IMR-90 (cell line): ENCODE data around the gene PIGN. TPM values are rescaled to one million over a fixed set of nuclear protein-coding genes. Genes with fewer than 3 reads are reported as not detected.

Source experiments
- ATAC-seq: fragments of 200-7000 bp; cut with Tn5 transposase; 2 replicates; pipeline ENCODE4 v1.9.1; 2020; ENCODE audit warnings: low read depth, mild to moderate bottlenecking, moderate library complexity
- BruUV-seq: library from RNA; stranded (reverse); fragments of 400-500 nt; replicated peaks from 2 replicates; lab custom pipeline; 2021; lab: Mats Ljungman, UMichigan
- CTCF ChIA-PET: fragments of 300-600 bp; formaldehyde crosslinking; extraction: SDS; loops from one replicate; lab custom pipeline; 2021; ENCODE audit warnings: antibody characterized with exemption; lab: Yijun Ruan, JAX
- POLR2A ChIA-PET: fragments of 300-600 bp; sonication (Branson Sonifier 250); formaldehyde crosslinking; loops from one replicate; lab custom pipeline; 2022; ENCODE audit warnings: antibody characterized with exemption; ENCODE audit not compliant: unreplicated experiment; lab: Charles Lee
- DNase-seq: peaks from one replicate; pipeline ENCODE4 v3.0.0; 2013
- H2AFZ ChIP-seq: replicated peaks from 2 replicates; pipeline ENCODE3; 2013; ENCODE audit warnings: low read length, mild to moderate bottlenecking; ENCODE audit not compliant: poor library complexity
- H2AK5ac ChIP-seq: 2 replicates; pipeline ENCODE4 v1.6.1; 2013; ENCODE audit warnings: low read depth, low read length, inconsistent platforms
- H2AK9ac ChIP-seq: replicated peaks from 2 replicates; pipeline ENCODE3; 2013; ENCODE audit warnings: mild to moderate bottlenecking, low read depth, low read length, moderate library complexity; ENCODE audit not compliant: poor library complexity
- H2BK120ac ChIP-seq: 2 replicates; pipeline ENCODE4 v1.6.1; 2013; ENCODE audit warnings: low read depth, low read length, inconsistent platforms
- H2BK15ac ChIP-seq: 3 replicates; pipeline ENCODE4 v1.6.1; 2013; ENCODE audit warnings: low read depth, low read length, inconsistent platforms
- H2BK20ac ChIP-seq: 2 replicates; pipeline ENCODE4 v1.6.1; 2013; ENCODE audit warnings: low read depth, mild to moderate bottlenecking, inconsistent platforms, low read length, moderate library complexity
- H2BK5ac ChIP-seq: 2 replicates; pipeline ENCODE4 v1.6.1; 2013; ENCODE audit warnings: mild to moderate bottlenecking, low read depth, low read length, inconsistent platforms; ENCODE audit not compliant: poor library complexity, severe bottlenecking
- H3K14ac ChIP-seq: replicated peaks from 2 replicates; pipeline ENCODE4 v1.6.1; 2013; ENCODE audit warnings: low read depth, low read length, inconsistent platforms
- H3K18ac ChIP-seq: 2 replicates; pipeline ENCODE4 v1.6.1; 2013; ENCODE audit warnings: low read depth, low read length, control low read depth
- H3K23ac ChIP-seq: 2 replicates; pipeline ENCODE4 v1.6.1; 2013; ENCODE audit warnings: low read depth, low read length, inconsistent platforms
- H3K27ac ChIP-seq: 2 replicates; pipeline ENCODE4 v1.5.1; 2013; ENCODE audit warnings: mild to moderate bottlenecking, control low read depth, low read length; ENCODE audit not compliant: insufficient read depth
- H3K27me3 ChIP-seq: 2 replicates; pipeline ENCODE4 v1.6.1; 2013; ENCODE audit warnings: low read length; ENCODE audit not compliant: control insufficient read depth, insufficient read depth
- H3K36me3 ChIP-seq: 2 replicates; pipeline ENCODE4 v1.6.1; 2013; ENCODE audit warnings: low read length, mixed read lengths; ENCODE audit not compliant: control insufficient read depth, insufficient read depth
- H3K4ac ChIP-seq: 2 replicates; pipeline ENCODE4 v1.6.1; 2013; ENCODE audit warnings: low read depth, low read length, inconsistent platforms
- H3K4me1 ChIP-seq: 2 replicates; pipeline ENCODE4 v1.6.1; 2013; ENCODE audit warnings: low read length, mixed read lengths; ENCODE audit not compliant: control insufficient read depth, insufficient read depth
- H3K4me2 ChIP-seq: 2 replicates; pipeline ENCODE4 v1.6.1; 2013; ENCODE audit warnings: low read depth, mild to moderate bottlenecking, control low read depth, low read length, moderate library complexity
- H3K4me3 ChIP-seq: 2 replicates; pipeline ENCODE4 v1.5.1; 2013; ENCODE audit warnings: low read depth, mild to moderate bottlenecking, control low read depth, low read length, moderate library complexity; ENCODE audit not compliant: insufficient read depth
- H3K56ac ChIP-seq: 2 replicates; pipeline ENCODE4 v1.6.1; 2013; ENCODE audit warnings: low read length, inconsistent platforms; ENCODE audit not compliant: insufficient read depth; ENCODE audit errors: extremely low read depth
- H3K79me1 ChIP-seq, 2 experiments: 2 replicates each; pipeline ENCODE4 v1.6.1; 2013; ENCODE audit warnings: low read length in 2 of 2, inconsistent platforms in 1 of 2, low read depth in 1 of 2
- H3K9ac ChIP-seq: 2 replicates; pipeline ENCODE4 v1.6.1; 2013; ENCODE audit warnings: low read depth, low read length, control low read depth
- H3K9me1 ChIP-seq: 2 replicates; pipeline ENCODE4 v1.6.1; 2013; ENCODE audit warnings: low read length, inconsistent platforms; ENCODE audit not compliant: insufficient read depth
- H3K9me3 ChIP-seq: 2 replicates; pipeline ENCODE4 v1.6.1; 2013; ENCODE audit warnings: low read length; ENCODE audit not compliant: control insufficient read depth, insufficient read depth
- H4K20me1 ChIP-seq: 2 replicates; pipeline ENCODE4 v1.6.1; 2013; ENCODE audit warnings: low read length, inconsistent platforms; ENCODE audit not compliant: insufficient read depth
- H4K5ac ChIP-seq: 2 replicates; pipeline ENCODE4 v1.6.1; 2013; ENCODE audit warnings: mild to moderate bottlenecking, low read depth, low read length, control low read depth
- H4K8ac ChIP-seq, 2 experiments: 2 replicates each; pipeline ENCODE4 v1.6.1; 2013; ENCODE audit warnings: low read depth in 2 of 2, low read length in 2 of 2, control low read depth in 1 of 2, inconsistent platforms in 1 of 2
- H4K91ac ChIP-seq: 2 replicates; pipeline ENCODE4 v1.6.1; 2013; ENCODE audit warnings: low read depth, low read length, inconsistent platforms; ENCODE audit not compliant: insufficient read depth
- BHLHE40 ChIP-seq: fragments of 150-350 bp; IDR thresholded peaks from 2 replicates; pipeline ENCODE4 v1.6.1; 2016; ENCODE audit warnings: mild to moderate bottlenecking, low read depth, low read length
- CEBPB ChIP-seq: IDR thresholded peaks from 2 replicates; pipeline ENCODE4 v1.6.1; 2012; ENCODE audit warnings: low read depth, low read length, improper control_type of control experiment
- CHD1 ChIP-seq: IDR thresholded peaks from 2 replicates; pipeline ENCODE4 v1.6.1; 2012; ENCODE audit warnings: low read depth, low read length, improper control_type of control experiment
- CTCF ChIP-seq: conservative IDR thresholded peaks from 2 replicates; pipeline ENCODE4 v1.5.1; 2012; ENCODE audit warnings: mild to moderate bottlenecking, low read depth, low read length, improper control_type of control experiment
- FOS ChIP-seq: fragments of 150-350 bp; IDR thresholded peaks from 2 replicates; pipeline ENCODE4 v1.6.1; 2016; ENCODE audit warnings: low read depth, low read length
- MAFK ChIP-seq: IDR thresholded peaks from 2 replicates; pipeline ENCODE4 v1.6.1; 2012; ENCODE audit warnings: low read depth, low read length, improper control_type of control experiment
- MAZ ChIP-seq: IDR thresholded peaks from 2 replicates; pipeline ENCODE4 v1.6.1; 2012; ENCODE audit warnings: low read depth, mild to moderate bottlenecking, low read length, improper control_type of control experiment, moderate library complexity, borderline replicate concordance
- MXI1 ChIP-seq: IDR thresholded peaks from 2 replicates; pipeline ENCODE4 v1.6.1; 2012; ENCODE audit warnings: low read depth, mild to moderate bottlenecking, low read length, moderate library complexity, borderline replicate concordance
- NFE2L2 ChIP-seq: fragments of 150-350 bp; IDR thresholded peaks from 2 replicates; pipeline ENCODE4 v1.6.1; 2016; ENCODE audit warnings: low read depth, mild to moderate bottlenecking, low read length
- POLR2A ChIP-seq: IDR thresholded peaks from 2 replicates; pipeline ENCODE4 v1.6.1; 2012; ENCODE audit warnings: mild to moderate bottlenecking, low read depth, low read length
- RAD21 ChIP-seq: IDR thresholded peaks from 2 replicates; pipeline ENCODE4 v1.6.1; 2012; ENCODE audit warnings: low read length, improper control_type of control experiment
- RCOR1 ChIP-seq: IDR thresholded peaks from 2 replicates; pipeline ENCODE4 v1.6.1; 2012; ENCODE audit warnings: mild to moderate bottlenecking, low read length, improper control_type of control experiment; ENCODE audit not compliant: insufficient replicate concordance
- RFX5 ChIP-seq: IDR thresholded peaks from 2 replicates; pipeline ENCODE4 v1.8.0; 2012; ENCODE audit warnings: low read depth, mild to moderate bottlenecking, low read length, moderate library complexity
- SMC3 ChIP-seq: fragments of 150-350 bp; IDR thresholded peaks from 2 replicates; pipeline ENCODE4 v1.6.1; 2016; ENCODE audit warnings: low read depth, mild to moderate bottlenecking, antibody characterized with exemption, low read length, moderate library complexity
- dilution Hi-C: fragments of 300-500 bp; cut with HindIII; formaldehyde crosslinking; loops from one replicate; pipeline ENCODE4 v1.14.3; 2018; ENCODE audit warnings: low sequenced_read_pairs; ENCODE audit not compliant: unreplicated experiment
- in situ Hi-C: fragments of 300-500 bp; cut with MboI; formaldehyde crosslinking; loops from 3 replicates; pipeline ENCODE4 v1.14.3; 2019; ENCODE audit warnings: low sequenced_read_pairs, inconsistent platforms, mixed read lengths
- intact Hi-C: fragments of 100-400 bp; cut with micrococcal nuclease; formaldehyde crosslinking; loops from 2 replicates; pipeline ENCODE4 v1.10.0; 2022
- polyA plus RNA-seq, 3 experiments: library from polyadenylated mRNA; depleted of rRNA; stranded (reverse); fragments of >200 nt; gene quantifications; 2 replicates each; pipeline ENCODE4 v1.2.3, GENCODE V29; 2012; ENCODE audit warnings: low replicate concordance in 1 of 3
- total RNA-seq: library from RNA; depleted of rRNA; stranded (reverse); fragments of >200 nt; gene quantifications from 2 replicates; pipeline ENCODE4 v1.2.3, GENCODE V29; 2012
- TF ChIP-seq, protein P1 (sequence below): fragments of 150-350 bp; IDR thresholded peaks from 2 replicates; pipeline ENCODE4 v1.6.1; 2016; ENCODE audit warnings: low read depth, mild to moderate bottlenecking, low read length, moderate library complexity, borderline replicate concordance
- TF ChIP-seq, protein P2 (sequence below): fragments of 150-350 bp; IDR thresholded peaks from 2 replicates; pipeline ENCODE4 v1.6.1; 2017; ENCODE audit warnings: mild to moderate bottlenecking, antibody characterized with exemption, low read length, low read depth

Gene PIGN
- total and polyA plus RNA-seq, 2 of the 4 experiments (the other 2 are of a cell fraction) = 9.0 to 17.9 TPM

DNA sequence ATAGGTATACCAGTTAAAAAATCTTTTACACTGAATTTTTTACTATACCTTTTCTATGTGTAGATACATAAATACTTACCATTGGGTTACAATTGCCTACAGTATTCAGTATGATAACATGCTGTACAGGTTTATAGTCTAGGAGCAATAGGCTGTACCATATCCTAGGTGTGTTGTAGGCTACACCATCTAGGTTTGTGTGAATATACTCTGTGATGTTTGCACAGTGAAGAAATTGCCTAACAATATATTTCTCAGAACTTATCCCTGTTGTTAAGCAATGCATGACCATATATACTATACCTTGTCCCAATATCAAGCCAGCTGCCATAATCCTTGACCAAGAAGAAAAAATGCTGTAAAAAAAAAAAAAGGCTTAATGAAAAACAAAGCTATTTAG, 114.5 kb downstream of the PIGN start:
- Histone ChIP-seq H2BK20ac (no peak overlapping the region), H2AFZ (no peak overlapping the region), H3K56ac (no peak overlapping the region), H3K4me1 (peaks cover 7% of the 10 kb centered on the region), H3K27ac (no peak overlapping the region), H4K8ac (no peak overlapping the region), H3K9ac (no peak overlapping the region), H2BK5ac (no peak overlapping the region), H3K4me3 (no peak overlapping the region), H3K23ac (no peak overlapping the region), H3K14ac (no peak overlapping the region), H2BK15ac (no peak overlapping the region), H3K27me3 (no peaks in the 10 kb centered on the region), H3K4me2 (no peak overlapping the region), H3K9me3 (no peaks in the 10 kb centered on the region), H2AK5ac (no peak overlapping the region), H2AK9ac (no peak overlapping the region), H3K36me3 (no peaks in the 10 kb centered on the region), H3K18ac (no peak overlapping the region), H4K91ac (no peak overlapping the region), H4K20me1 (no peaks in the 10 kb centered on the region), H3K4ac (no peak overlapping the region), H4K5ac (no peak overlapping the region), H2BK120ac (no peak overlapping the region), H3K9me1 (no peaks in the 10 kb centered on the region), H3K79me1 (no peaks in the 10 kb centered on the region)
- no peak for DNase-seq
- no TSS peak for BruUV-seq
- CTCF ChIA-PET = interaction anchor here (0.6 kb wide), 3 partner anchors 31 to 97 kb away, joined by 3 to 4 read pairs (median 3); no protein-coding TSS in a partner anchor
- dilution Hi-C loops = no loop called here
- intact Hi-C loops = no loop called here
- no peak for ATAC-seq
- in situ Hi-C loops = no loop called here
- TF ChIP-seq RCOR1 = no peak
- no peak for TF ChIP-seq BHLHE40
- no peak for TF ChIP-seq CEBPB
- TF ChIP-seq RFX5 = no peak
- TF ChIP-seq FOS = no peak
- no peak for TF ChIP-seq MAZ
- TF ChIP-seq RAD21 = no peak
- TF ChIP-seq, protein P1, sequence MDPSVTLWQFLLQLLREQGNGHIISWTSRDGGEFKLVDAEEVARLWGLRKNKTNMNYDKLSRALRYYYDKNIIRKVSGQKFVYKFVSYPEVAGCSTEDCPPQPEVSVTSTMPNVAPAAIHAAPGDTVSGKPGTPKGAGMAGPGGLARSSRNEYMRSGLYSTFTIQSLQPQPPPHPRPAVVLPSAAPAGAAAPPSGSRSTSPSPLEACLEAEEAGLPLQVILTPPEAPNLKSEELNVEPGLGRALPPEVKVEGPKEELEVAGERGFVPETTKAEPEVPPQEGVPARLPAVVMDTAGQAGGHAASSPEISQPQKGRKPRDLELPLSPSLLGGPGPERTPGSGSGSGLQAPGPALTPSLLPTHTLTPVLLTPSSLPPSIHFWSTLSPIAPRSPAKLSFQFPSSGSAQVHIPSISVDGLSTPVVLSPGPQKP = no peak
- TF ChIP-seq MXI1 = no peak
- TF ChIP-seq NFE2L2 = no peak
- TF ChIP-seq, protein P2, sequence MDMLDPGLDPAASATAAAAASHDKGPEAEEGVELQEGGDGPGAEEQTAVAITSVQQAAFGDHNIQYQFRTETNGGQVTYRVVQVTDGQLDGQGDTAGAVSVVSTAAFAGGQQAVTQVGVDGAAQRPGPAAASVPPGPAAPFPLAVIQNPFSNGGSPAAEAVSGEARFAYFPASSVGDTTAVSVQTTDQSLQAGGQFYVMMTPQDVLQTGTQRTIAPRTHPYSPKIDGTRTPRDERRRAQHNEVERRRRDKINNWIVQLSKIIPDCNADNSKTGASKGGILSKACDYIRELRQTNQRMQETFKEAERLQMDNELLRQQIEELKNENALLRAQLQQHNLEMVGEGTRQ = no peak
- no peak for TF ChIP-seq SMC3
- TF ChIP-seq CHD1 = no peak
- no peak for TF ChIP-seq MAFK
- no peak for TF ChIP-seq CTCF
- TF ChIP-seq POLR2A = no peak
- POLR2A ChIA-PET = no interaction called here
